Measurements from ENCODE around the gene NRDE2.

- TF ChIP-seq CTCF (IDR thresholded peaks at IDR 0.05; ENCODE audit: insufficient read depth, low read depth, low read length): no peak
- no peak for TF ChIP-seq EZH2 (IDR thresholded peaks at IDR 0.05; ENCODE audit: insufficient read depth, low read length)
These were observed 84.8 kb downstream of the NRDE2 start for GRCh38 chr14:90246936-90247335.

Data from astrocyte (in vitro differentiated cells and primary cell).